NCI-H2196 treated with DMSO at 0.1 percent for 48 hours (cell line): ENCODE results near the gene TTC23L.

ENCODE experiments used
- DNase-seq: peaks from one replicate; lab custom pipeline; 2025; ENCODE audit not compliant: unreplicated experiment; lab: John Stamatoyannopoulos, UW

The TTC23L gene

GRCh38 chr5:34832568-34832967 lies 6.4 kb upstream of the TTC23L start:
- no peak for DNase-seq

- no peak for DNase-seq
These were observed 5.9 kb upstream of the TTC23L start for GRCh38 chr5:34833090-34833489.

GRCh38 chr5:34833976-34834793 lies 4.8 kb upstream of the TTC23L start:
- DNase-seq, result no peak

GRCh38 chr5:34834794-34835089 lies 4.2 kb upstream of the TTC23L start:
- DNase-seq, result no peak

- no peak for DNase-seq
These were observed 3.3 kb upstream of the TTC23L start for GRCh38 chr5:34835664-34836063.

GRCh38 chr5:34841816-34842215 lies 2.9 kb downstream of the TTC23L start:
- DNase-seq, result no peak

GRCh38 chr5:34842554-34842953 lies 3.6 kb downstream of the TTC23L start:
- no peak for DNase-seq

- DNase-seq, result no peak
These were observed 4.5 kb downstream of the TTC23L start for GRCh38 chr5:34843497-34843896.

- no peak for DNase-seq
These were observed 5.1 kb downstream of the TTC23L start for GRCh38 chr5:34844106-34844505.

GRCh38 chr5:34844999-34845398 lies 6.0 kb downstream of the TTC23L start:
- no peak for DNase-seq

- DNase-seq, result no peak
These were observed 8.1 kb downstream of the TTC23L start for GRCh38 chr5:34847056-34847455.

GRCh38 chr5:34847552-34847951 lies 8.6 kb downstream of the TTC23L start:
- no peak for DNase-seq

GRCh38 chr5:34848230-34848629 lies 9.3 kb downstream of the TTC23L start:
- DNase-seq, result no peak

- DNase-seq, result no peak
These were observed 10.3 kb downstream of the TTC23L start for GRCh38 chr5:34849253-34849652.

- DNase-seq, result peak; percentile 85
These were observed 15.7 kb downstream of the TTC23L start for GRCh38 chr5:34854459-34855174.

GRCh38 chr5:34857161-34857560 lies 18.2 kb downstream of the TTC23L start:
- no peak for DNase-seq

- DNase-seq, result no peak
These were observed 18.9 kb downstream of the TTC23L start for GRCh38 chr5:34857894-34858293.

GRCh38 chr5:34858790-34859189 lies 19.8 kb downstream of the TTC23L start:
- no peak for DNase-seq

GRCh38 chr5:34859253-34859652 lies 20.3 kb downstream of the TTC23L start:
- no peak for DNase-seq

GRCh38 chr5:34863946-34864345 lies 25.0 kb downstream of the TTC23L start:
- no peak for DNase-seq

GRCh38 chr5:34865091-34865490 lies 26.1 kb downstream of the TTC23L start:
- no peak for DNase-seq

GRCh38 chr5:34866989-34867471 lies 28.1 kb downstream of the TTC23L start:
- DNase-seq, result no peak
